ENCODE data around the gene CLK4.

CLK4 gene

GRCh38 chr5:178626484-178627258 is at the start of gene CLK4:
Gene CLK4 (minus strand): TSS chr5:178627050. CDS start chr5:178623416, 3,634 bp downstream.
- no peaks in the 10 kb centered on the region for H3K9me3 ChIP-seq (ENCODE audit: control insufficient read depth in 1 of 2, low read length in 2 of 2)
- peak within 1 kb of the TSS; percentile 95 to 99 for H3K4me3 ChIP-seq (ENCODE audit: low read depth in 1 of 2, low read length in 2 of 2)
- H3K4me1 ChIP-seq (ENCODE audit: control insufficient read depth in 1 of 2, insufficient read depth in 2 of 2, low read length in 2 of 2), result peaks cover 14 to 16% of the 10 kb centered on the region in 2 donors
- peak within 1 kb of the TSS; percentile 95 for H3K27ac ChIP-seq (ENCODE audit: low read depth, low read length)
- H3K36me3 ChIP-seq (ENCODE audit: control insufficient read depth in 1 of 2, insufficient read depth in 2 of 2, low read length in 2 of 2), result peaks cover 3 to 15% of the 10 kb centered on the region in 2 donors
- H3K27me3 ChIP-seq (ENCODE audit: control insufficient read depth in 1 of 2, insufficient read depth in 2 of 2, low read length in 2 of 2), result no peaks in the 10 kb centered on the region
- H3K9ac ChIP-seq (ENCODE audit: low read depth in 1 of 2, low read length in 2 of 2), result peak within 1 kb of the TSS; percentile 99

- Histone ChIP-seq H3K9me3 (ENCODE audit: control insufficient read depth in 1 of 2, low read length in 2 of 2) (peaks cover 0 to 5% of the 10 kb centered on the region in 2 donors), H3K4me1 (ENCODE audit: control insufficient read depth in 1 of 2, insufficient read depth in 2 of 2, low read length in 2 of 2) (no peaks in the 10 kb centered on the region), H3K9ac (ENCODE audit: low read depth in 1 of 2, low read length in 2 of 2) (no peak overlapping the region), H3K27me3 (ENCODE audit: control insufficient read depth in 1 of 2, insufficient read depth in 2 of 2, low read length in 2 of 2) (no peaks in the 10 kb centered on the region), H3K27ac (ENCODE audit: low read depth, low read length) (no peak overlapping the region), H3K4me3 (ENCODE audit: low read depth in 1 of 2, low read length in 2 of 2) (no peak overlapping the region), H3K36me3 (ENCODE audit: control insufficient read depth in 1 of 2, insufficient read depth in 2 of 2, low read length in 2 of 2) (no peaks in the 10 kb centered on the region)
These were observed 49.1 kb upstream of the CLK4 start for GRCh38 chr5:178675922-178676321.

GRCh38 chr5:178674334-178674733 is 47.5 kb upstream of the CLK4 start:
- no peak overlapping the region for H3K9ac ChIP-seq (ENCODE audit: low read depth in 1 of 2, low read length in 2 of 2)
- peaks cover 0 to 2% of the 10 kb centered on the region in 2 donors for H3K9me3 ChIP-seq (ENCODE audit: control insufficient read depth in 1 of 2, low read length in 2 of 2)
- H3K36me3 ChIP-seq (ENCODE audit: control insufficient read depth in 1 of 2, insufficient read depth in 2 of 2, low read length in 2 of 2), result no peaks in the 10 kb centered on the region
- no peak overlapping the region for H3K4me3 ChIP-seq (ENCODE audit: low read depth in 1 of 2, low read length in 2 of 2)
- H3K4me1 ChIP-seq (ENCODE audit: control insufficient read depth in 1 of 2, insufficient read depth in 2 of 2, low read length in 2 of 2), result no peaks in the 10 kb centered on the region
- H3K27ac ChIP-seq (ENCODE audit: low read depth, low read length), result no peak overlapping the region
- H3K27me3 ChIP-seq (ENCODE audit: control insufficient read depth in 1 of 2, insufficient read depth in 2 of 2, low read length in 2 of 2), result no peaks in the 10 kb centered on the region

GRCh38 chr5:178673801-178674295 is 47.0 kb upstream of the CLK4 start:
- no peaks in the 10 kb centered on the region for H3K4me1 ChIP-seq (ENCODE audit: control insufficient read depth in 1 of 2, insufficient read depth in 2 of 2, low read length in 2 of 2)
- H3K4me3 ChIP-seq (ENCODE audit: low read depth in 1 of 2, low read length in 2 of 2), result no peak overlapping the region
- H3K9me3 ChIP-seq (ENCODE audit: control insufficient read depth in 1 of 2, low read length in 2 of 2), result no peaks in the 10 kb centered on the region
- no peak overlapping the region for H3K9ac ChIP-seq (ENCODE audit: low read depth in 1 of 2, low read length in 2 of 2)
- H3K36me3 ChIP-seq (ENCODE audit: control insufficient read depth in 1 of 2, insufficient read depth in 2 of 2, low read length in 2 of 2), result no peaks in the 10 kb centered on the region
- no peak overlapping the region for H3K27ac ChIP-seq (ENCODE audit: low read depth, low read length)
- H3K27me3 ChIP-seq (ENCODE audit: control insufficient read depth in 1 of 2, insufficient read depth in 2 of 2, low read length in 2 of 2), result no peaks in the 10 kb centered on the region

GRCh38 chr5:178672630-178673029 is 45.8 kb upstream of the CLK4 start:
- Histone ChIP-seq H3K4me1 (ENCODE audit: control insufficient read depth in 1 of 2, insufficient read depth in 2 of 2, low read length in 2 of 2) (no peaks in the 10 kb centered on the region), H3K4me3 (ENCODE audit: low read depth in 1 of 2, low read length in 2 of 2) (no peak overlapping the region), H3K36me3 (ENCODE audit: control insufficient read depth in 1 of 2, insufficient read depth in 2 of 2, low read length in 2 of 2) (no peaks in the 10 kb centered on the region), H3K27ac (ENCODE audit: low read depth, low read length) (no peak overlapping the region), H3K9ac (ENCODE audit: low read depth in 1 of 2, low read length in 2 of 2) (no peak overlapping the region), H3K27me3 (ENCODE audit: control insufficient read depth in 1 of 2, insufficient read depth in 2 of 2, low read length in 2 of 2) (no peaks in the 10 kb centered on the region), H3K9me3 (ENCODE audit: control insufficient read depth in 1 of 2, low read length in 2 of 2) (no peaks in the 10 kb centered on the region)

- Histone ChIP-seq H3K4me1 (ENCODE audit: control insufficient read depth in 1 of 2, insufficient read depth in 2 of 2, low read length in 2 of 2) (no peaks in the 10 kb centered on the region), H3K4me3 (ENCODE audit: low read depth in 1 of 2, low read length in 2 of 2) (no peak overlapping the region), H3K36me3 (ENCODE audit: control insufficient read depth in 1 of 2, insufficient read depth in 2 of 2, low read length in 2 of 2) (no peaks in the 10 kb centered on the region), H3K9me3 (ENCODE audit: control insufficient read depth in 1 of 2, low read length in 2 of 2) (no peaks in the 10 kb centered on the region), H3K9ac (ENCODE audit: low read depth in 1 of 2, low read length in 2 of 2) (no peak overlapping the region), H3K27me3 (ENCODE audit: control insufficient read depth in 1 of 2, insufficient read depth in 2 of 2, low read length in 2 of 2) (no peaks in the 10 kb centered on the region), H3K27ac (ENCODE audit: low read depth, low read length) (no peak overlapping the region)
These were observed 44.8 kb upstream of the CLK4 start for GRCh38 chr5:178671602-178672144.

- no peaks in the 10 kb centered on the region for H3K36me3 ChIP-seq (ENCODE audit: control insufficient read depth in 1 of 2, insufficient read depth in 2 of 2, low read length in 2 of 2)
- H3K4me1 ChIP-seq (ENCODE audit: control insufficient read depth in 1 of 2, insufficient read depth in 2 of 2, low read length in 2 of 2), result no peaks in the 10 kb centered on the region
- no peak overlapping the region for H3K27ac ChIP-seq (ENCODE audit: low read depth, low read length)
- H3K4me3 ChIP-seq (ENCODE audit: low read depth in 1 of 2, low read length in 2 of 2), result no peak overlapping the region
- no peaks in the 10 kb centered on the region for H3K27me3 ChIP-seq (ENCODE audit: control insufficient read depth in 1 of 2, insufficient read depth in 2 of 2, low read length in 2 of 2)
- H3K9me3 ChIP-seq (ENCODE audit: control insufficient read depth in 1 of 2, low read length in 2 of 2), result no peaks in the 10 kb centered on the region
- H3K9ac ChIP-seq (ENCODE audit: low read depth in 1 of 2, low read length in 2 of 2), result no peak overlapping the region
These were observed 43.6 kb upstream of the CLK4 start for GRCh38 chr5:178670351-178670885.

GRCh38 chr5:178668579-178668978 is 41.7 kb upstream of the CLK4 start:
- Histone ChIP-seq H3K27me3 (ENCODE audit: control insufficient read depth in 1 of 2, insufficient read depth in 2 of 2, low read length in 2 of 2) (no peaks in the 10 kb centered on the region), H3K4me3 (ENCODE audit: low read depth in 1 of 2, low read length in 2 of 2) (no peak overlapping the region), H3K36me3 (ENCODE audit: control insufficient read depth in 1 of 2, insufficient read depth in 2 of 2, low read length in 2 of 2) (no peaks in the 10 kb centered on the region), H3K9me3 (ENCODE audit: control insufficient read depth in 1 of 2, low read length in 2 of 2) (no peaks in the 10 kb centered on the region), H3K9ac (ENCODE audit: low read depth in 1 of 2, low read length in 2 of 2) (no peak overlapping the region), H3K4me1 (ENCODE audit: control insufficient read depth in 1 of 2, insufficient read depth in 2 of 2, low read length in 2 of 2) (no peaks in the 10 kb centered on the region), H3K27ac (ENCODE audit: low read depth, low read length) (no peak overlapping the region)

- Histone ChIP-seq H3K9ac (ENCODE audit: low read depth in 1 of 2, low read length in 2 of 2) (no peak overlapping the region), H3K4me1 (ENCODE audit: control insufficient read depth in 1 of 2, insufficient read depth in 2 of 2, low read length in 2 of 2) (no peaks in the 10 kb centered on the region), H3K27me3 (ENCODE audit: control insufficient read depth in 1 of 2, insufficient read depth in 2 of 2, low read length in 2 of 2) (no peaks in the 10 kb centered on the region), H3K27ac (ENCODE audit: low read depth, low read length) (no peak overlapping the region), H3K36me3 (ENCODE audit: control insufficient read depth in 1 of 2, insufficient read depth in 2 of 2, low read length in 2 of 2) (no peaks in the 10 kb centered on the region), H3K4me3 (ENCODE audit: low read depth in 1 of 2, low read length in 2 of 2) (no peak overlapping the region), H3K9me3 (ENCODE audit: control insufficient read depth in 1 of 2, low read length in 2 of 2) (no peaks in the 10 kb centered on the region)
These were observed 40.8 kb upstream of the CLK4 start for GRCh38 chr5:178667688-178668087.

GRCh38 chr5:178667101-178667500 is 40.3 kb upstream of the CLK4 start:
- Histone ChIP-seq H3K36me3 (ENCODE audit: control insufficient read depth in 1 of 2, insufficient read depth in 2 of 2, low read length in 2 of 2) (no peaks in the 10 kb centered on the region), H3K27ac (ENCODE audit: low read depth, low read length) (no peak overlapping the region), H3K4me3 (ENCODE audit: low read depth in 1 of 2, low read length in 2 of 2) (no peak overlapping the region), H3K4me1 (ENCODE audit: control insufficient read depth in 1 of 2, insufficient read depth in 2 of 2, low read length in 2 of 2) (no peaks in the 10 kb centered on the region), H3K9me3 (ENCODE audit: control insufficient read depth in 1 of 2, low read length in 2 of 2) (no peaks in the 10 kb centered on the region), H3K9ac (ENCODE audit: low read depth in 1 of 2, low read length in 2 of 2) (no peak overlapping the region), H3K27me3 (ENCODE audit: control insufficient read depth in 1 of 2, insufficient read depth in 2 of 2, low read length in 2 of 2) (no peaks in the 10 kb centered on the region)

All from duodenal mucosa (tissue), 2 donors.